Nephron progenitor cell (in vitro differentiated cells): ENCODE measurements around the gene TMEM120B.
"Not testable (repeated sequence)": the region's sequence is repeated elsewhere in the genome, so short reads cannot be mapped to it uniquely, and the experiment has no call there.

Experiments used
- DNase-seq: peaks from one replicate; pipeline ENCODE4 v3.0.0; 2021
- H3K27ac Mint-ChIP-seq: 2 replicates; pipeline ENCODE4 v1.8.0; 2021; ENCODE audit warnings: mild to moderate bottlenecking, moderate library complexity, mixed read lengths
- H3K27me3 Mint-ChIP-seq: 2 replicates; pipeline ENCODE4 v1.8.0; 2021; ENCODE audit warnings: mild to moderate bottlenecking, low read depth, mixed read lengths; ENCODE audit not compliant: poor library complexity
- H3K36me3 Mint-ChIP-seq: 2 replicates; pipeline ENCODE4 v1.8.0; 2021; ENCODE audit warnings: low read depth, mixed read lengths
- H3K4me1 Mint-ChIP-seq: 2 replicates; pipeline ENCODE4 v1.8.0; 2021; ENCODE audit warnings: mixed read lengths
- H3K4me3 Mint-ChIP-seq: 2 replicates; pipeline ENCODE4 v1.8.0; 2021; ENCODE audit warnings: mild to moderate bottlenecking, moderate library complexity, mixed read lengths
- H3K9me3 Mint-ChIP-seq: 2 replicates; pipeline ENCODE4 v1.8.0; 2021; ENCODE audit warnings: mild to moderate bottlenecking, moderate library complexity, mixed read lengths
- TF ChIP-seq, protein P1 (sequence below): fragments of 200-600 bp; sonication (generic); IDR thresholded peaks from 2 replicates; pipeline ENCODE4 v1.5.0; 2021; ENCODE audit warnings: antibody characterized with exemption

TMEM120B gene

DNA sequence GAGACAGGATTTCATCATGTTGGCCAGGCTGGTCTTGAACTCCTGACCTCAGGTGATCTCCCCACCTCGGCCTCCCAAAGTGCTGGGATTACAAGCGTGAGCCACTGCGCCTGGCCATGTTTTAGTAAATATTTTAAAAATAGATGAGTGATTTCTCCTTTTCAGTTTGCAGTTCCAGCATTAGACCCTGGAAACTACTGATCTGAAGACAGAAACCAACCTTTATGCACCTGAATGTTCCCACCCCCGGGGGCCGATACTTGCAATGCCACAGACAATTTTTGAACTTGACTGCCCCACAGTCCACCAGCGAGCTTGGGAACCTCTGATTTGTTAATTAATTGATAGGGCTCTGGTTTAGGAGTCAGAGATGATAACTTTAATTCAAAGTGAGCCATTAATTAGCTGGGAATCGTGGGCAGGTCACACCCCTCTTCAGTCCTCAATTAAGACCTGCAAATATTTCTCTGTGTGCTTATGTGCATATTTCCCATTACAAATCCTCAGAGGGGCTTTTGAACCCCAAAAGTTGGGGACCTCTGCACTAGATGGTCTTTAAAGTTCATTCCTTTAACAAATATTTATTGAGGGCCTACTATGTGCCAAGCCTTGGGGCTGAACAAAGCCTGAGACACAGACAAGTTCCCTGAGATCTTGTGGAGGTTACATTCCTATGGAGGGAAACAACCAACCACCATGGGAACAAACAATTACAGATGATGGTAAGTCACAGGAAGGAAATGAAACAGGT is 4.1 kb upstream of the TMEM120B start:
- Mint-ChIP-seq H3K27me3 (peaks cover 15% of the 10 kb centered on the region), H3K4me3 (no peak overlapping the region), H3K36me3 (no peaks in the 10 kb centered on the region), H3K4me1 (peaks cover 36% of the 10 kb centered on the region), H3K27ac (no peak overlapping the region), H3K9me3 (peaks cover 17% of the 10 kb centered on the region)
- TF ChIP-seq, protein P1, sequence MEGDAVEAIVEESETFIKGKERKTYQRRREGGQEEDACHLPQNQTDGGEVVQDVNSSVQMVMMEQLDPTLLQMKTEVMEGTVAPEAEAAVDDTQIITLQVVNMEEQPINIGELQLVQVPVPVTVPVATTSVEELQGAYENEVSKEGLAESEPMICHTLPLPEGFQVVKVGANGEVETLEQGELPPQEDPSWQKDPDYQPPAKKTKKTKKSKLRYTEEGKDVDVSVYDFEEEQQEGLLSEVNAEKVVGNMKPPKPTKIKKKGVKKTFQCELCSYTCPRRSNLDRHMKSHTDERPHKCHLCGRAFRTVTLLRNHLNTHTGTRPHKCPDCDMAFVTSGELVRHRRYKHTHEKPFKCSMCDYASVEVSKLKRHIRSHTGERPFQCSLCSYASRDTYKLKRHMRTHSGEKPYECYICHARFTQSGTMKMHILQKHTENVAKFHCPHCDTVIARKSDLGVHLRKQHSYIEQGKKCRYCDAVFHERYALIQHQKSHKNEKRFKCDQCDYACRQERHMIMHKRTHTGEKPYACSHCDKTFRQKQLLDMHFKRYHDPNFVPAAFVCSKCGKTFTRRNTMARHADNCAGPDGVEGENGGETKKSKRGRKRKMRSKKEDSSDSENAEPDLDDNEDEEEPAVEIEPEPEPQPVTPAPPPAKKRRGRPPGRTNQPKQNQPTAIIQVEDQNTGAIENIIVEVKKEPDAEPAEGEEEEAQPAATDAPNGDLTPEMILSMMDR: no peak
- no peak for DNase-seq

DNA sequence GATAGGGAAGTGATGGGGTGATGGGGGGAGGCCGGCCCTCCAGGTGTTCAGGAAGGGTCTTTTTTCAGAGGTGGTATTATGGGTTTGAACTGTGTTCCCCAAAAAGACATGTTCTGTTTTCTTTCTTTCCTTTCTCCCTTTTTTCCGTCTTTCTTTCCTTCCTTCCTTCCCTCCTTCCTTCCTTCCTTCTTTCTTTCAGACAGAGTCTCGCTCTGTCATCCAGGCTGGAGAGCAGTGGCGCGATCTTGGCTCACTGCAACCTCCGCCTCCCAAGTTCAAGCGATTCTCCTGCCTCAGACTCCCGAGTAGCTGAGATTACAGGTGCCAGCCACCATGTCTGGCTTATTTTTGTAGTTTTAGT is 3.5 kb upstream of the TMEM120B start:
- not testable (repeated sequence) for H3K27ac Mint-ChIP-seq, H3K36me3 Mint-ChIP-seq
- peaks cover 42% of the 10 kb centered on the region for H3K4me1 Mint-ChIP-seq

DNA sequence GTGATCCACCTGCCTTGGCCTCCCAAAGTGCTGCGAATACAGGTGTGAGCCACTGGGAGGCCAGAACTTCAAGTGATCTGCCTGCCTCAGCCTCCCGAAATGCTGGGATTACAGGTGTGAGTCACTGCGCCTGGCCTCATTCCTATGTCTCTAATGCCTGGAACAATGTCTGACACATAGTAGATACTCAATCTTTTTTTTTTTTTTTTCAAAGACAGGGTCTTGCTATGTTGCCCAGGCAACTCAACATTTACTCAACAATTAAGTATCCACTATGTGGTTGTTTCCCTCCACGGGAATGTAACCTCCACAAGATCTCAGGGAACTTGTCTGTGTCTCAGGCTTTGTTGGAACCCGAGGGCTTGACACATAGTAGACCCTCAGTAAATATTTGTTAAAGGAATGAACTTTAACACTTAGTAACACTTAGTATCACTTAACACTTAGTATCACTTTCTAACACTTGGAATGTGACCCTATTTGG is 3.0 kb upstream of the TMEM120B start:
- H3K9me3 Mint-ChIP-seq: peaks cover 14% of the 10 kb centered on the region
- peaks cover 44% of the 10 kb centered on the region for H3K4me1 Mint-ChIP-seq
- no peak overlapping the region for H3K4me3 Mint-ChIP-seq
- H3K36me3 Mint-ChIP-seq: no peaks in the 10 kb centered on the region
- TF ChIP-seq, protein P1: no peak
- DNase-seq: no peak
- H3K27me3 Mint-ChIP-seq: peaks cover 17% of the 10 kb centered on the region
- no peak overlapping the region for H3K27ac Mint-ChIP-seq

More for the DNA sequence above, 3.5 kb upstream of the TMEM120B start:
- peaks cover 17% of the 10 kb centered on the region for H3K9me3 Mint-ChIP-seq
- DNase-seq, H3K4me3 Mint-ChIP-seq: not testable (repeated sequence)
- H3K27me3 Mint-ChIP-seq: peaks cover 19% of the 10 kb centered on the region

DNA sequence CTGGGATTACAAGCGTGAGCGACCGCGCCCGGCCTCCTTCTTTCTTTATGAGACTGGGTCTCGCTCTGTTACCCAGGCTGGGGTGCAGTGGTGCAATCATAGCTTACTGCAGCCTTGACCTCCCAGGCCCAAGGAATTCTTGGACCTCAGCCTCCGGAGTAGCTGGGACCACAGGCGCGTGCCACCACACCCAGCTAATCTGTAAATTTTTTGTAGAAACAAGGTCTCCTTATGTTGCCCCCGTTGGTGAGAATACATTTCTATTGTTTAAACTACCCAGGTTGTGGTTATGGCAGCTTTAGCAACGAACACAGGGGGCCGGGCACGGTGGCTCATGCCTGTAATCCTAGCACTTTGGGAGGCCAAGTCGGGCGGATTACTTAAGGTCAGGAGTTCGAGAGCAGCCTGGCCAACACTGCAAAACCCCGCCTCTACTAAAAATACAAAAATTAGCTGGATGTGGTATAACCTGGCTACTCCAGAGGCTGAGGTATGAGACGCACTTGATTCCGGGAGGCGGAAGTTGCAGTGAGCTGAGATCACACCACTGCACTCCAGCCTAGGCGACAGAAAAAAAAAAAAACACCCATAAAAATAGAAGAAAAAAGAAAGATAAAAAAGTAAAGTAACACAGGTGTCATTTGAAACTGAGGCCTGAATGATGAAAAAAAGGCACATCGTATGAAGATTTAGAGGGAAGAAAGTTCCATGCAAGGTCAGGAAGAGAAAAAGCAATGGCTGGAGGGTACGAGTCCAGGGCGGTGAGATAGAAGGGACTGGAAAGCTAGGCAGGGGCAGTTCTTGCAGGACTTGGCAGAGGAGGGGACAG is 977 bp upstream of the TMEM120B start:
- DNase-seq: no peak
- Mint-ChIP-seq H3K4me1 (peaks cover 61% of the 10 kb centered on the region), H3K36me3 (peaks cover 4% of the 10 kb centered on the region), H3K27ac (peak overlapping the region; percentile 77), H3K4me3 (peak overlapping the region; percentile 87), H3K27me3 (peaks cover 12% of the 10 kb centered on the region), H3K9me3 (no peaks in the 10 kb centered on the region)
- TF ChIP-seq, protein P1: no peak

DNA sequence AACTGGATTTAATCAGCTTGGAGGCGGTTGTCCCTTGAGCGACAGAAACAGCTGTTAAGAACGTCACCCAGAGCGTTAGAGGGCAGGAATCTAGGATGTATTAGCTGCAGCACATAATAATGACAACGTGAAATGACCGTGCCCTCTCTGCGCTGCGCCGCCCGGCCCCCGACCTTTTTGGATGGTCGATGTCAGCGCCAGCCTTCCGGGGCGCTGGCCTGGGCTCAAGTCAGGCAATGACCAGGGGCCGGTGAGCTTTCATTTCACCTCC is 427 bp upstream of the TMEM120B start:
- DNase-seq: peak; percentile 47
- H3K27me3 Mint-ChIP-seq: peaks cover 12% of the 10 kb centered on the region
- H3K4me1 Mint-ChIP-seq: peaks cover 67% of the 10 kb centered on the region
- peaks cover 4% of the 10 kb centered on the region for H3K36me3 Mint-ChIP-seq
- H3K4me3 Mint-ChIP-seq: peak overlapping the region; percentile 87
- TF ChIP-seq, protein P1: no peak
- no peaks in the 10 kb centered on the region for H3K9me3 Mint-ChIP-seq
- peak overlapping the region; percentile 77 for H3K27ac Mint-ChIP-seq

DNA sequence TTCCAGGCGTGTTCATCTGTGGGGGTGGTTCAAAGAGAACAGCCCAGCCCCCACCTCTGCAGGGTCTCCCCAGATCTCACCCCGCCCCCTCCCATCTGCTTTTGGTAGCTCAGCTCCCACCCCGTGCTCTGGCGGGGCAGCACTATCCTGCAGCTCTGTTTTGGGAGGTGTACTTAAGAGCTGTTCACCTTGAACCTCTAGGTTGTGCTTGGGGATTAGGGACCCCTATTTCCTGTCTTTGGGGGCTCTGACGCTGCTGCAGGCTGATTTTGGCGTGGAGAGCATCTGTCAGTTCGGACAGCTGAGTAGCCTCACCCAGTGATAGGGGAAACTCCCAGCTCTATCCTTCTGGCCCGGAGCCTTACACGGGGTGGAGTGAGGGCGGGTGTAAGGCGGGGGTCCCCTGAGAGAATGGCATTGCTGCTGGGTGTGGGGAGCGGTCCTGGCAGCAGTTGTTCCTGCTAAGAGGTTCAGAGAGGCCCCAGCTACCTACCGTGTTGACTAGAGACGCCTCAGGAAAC is 765 bp downstream of the TMEM120B start:
- peaks cover 73% of the 10 kb centered on the region for H3K4me1 Mint-ChIP-seq
- TF ChIP-seq, protein P1: no peak
- peaks cover 4% of the 10 kb centered on the region for H3K36me3 Mint-ChIP-seq
- DNase-seq: no peak
- H3K4me3 Mint-ChIP-seq: peak overlapping the region; percentile 87
- no peak overlapping the region for H3K27ac Mint-ChIP-seq
- no peaks in the 10 kb centered on the region for H3K9me3 Mint-ChIP-seq
- peaks cover 9% of the 10 kb centered on the region for H3K27me3 Mint-ChIP-seq
